ENCODE results near the gene SRSF1.

SRSF1 gene

DNA sequence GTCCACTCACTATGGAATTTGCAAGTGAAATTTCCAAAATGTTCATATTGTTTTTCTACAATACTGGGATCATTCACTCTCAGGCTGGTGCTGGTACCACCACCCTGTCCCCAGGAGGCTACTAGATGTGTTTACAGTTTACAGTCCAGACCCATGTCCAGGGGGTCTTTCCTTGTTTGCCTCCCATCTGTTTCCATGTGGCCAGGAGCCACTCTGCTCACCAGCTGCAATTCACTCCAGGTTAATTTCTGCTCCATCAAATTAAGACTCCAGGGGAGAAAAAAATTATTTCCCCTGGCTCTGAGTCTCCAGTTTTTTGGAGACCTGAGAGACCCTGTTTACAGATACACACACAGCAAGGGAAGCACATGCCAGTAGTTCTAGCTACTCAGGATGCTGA is 12.5 kb upstream of the SRSF1 start:
- no peak for DNase-seq
- Histone ChIP-seq H3K4me3 (ENCODE audit: insufficient read depth, low read depth, low read length, poor library complexity, severe bottlenecking) (no peak overlapping the region), H3K9me3 (ENCODE audit: control insufficient read depth, low read length) (no peaks in the 10 kb centered on the region), H3K27ac (ENCODE audit: insufficient read depth, low read length, poor library complexity, severe bottlenecking) (no peak overlapping the region), H3K36me3 (ENCODE audit: control insufficient read depth, insufficient read depth, low read length) (no peaks in the 10 kb centered on the region), H3K27me3 (replicated peaks; ENCODE audit: control insufficient read depth, insufficient read depth, low read length, poor library complexity, severe bottlenecking) (no peaks in the 10 kb centered on the region), H3K4me1 (ENCODE audit: control insufficient read depth, insufficient read depth, low read length, poor library complexity, severe bottlenecking) (no peaks in the 10 kb centered on the region)

DNA sequence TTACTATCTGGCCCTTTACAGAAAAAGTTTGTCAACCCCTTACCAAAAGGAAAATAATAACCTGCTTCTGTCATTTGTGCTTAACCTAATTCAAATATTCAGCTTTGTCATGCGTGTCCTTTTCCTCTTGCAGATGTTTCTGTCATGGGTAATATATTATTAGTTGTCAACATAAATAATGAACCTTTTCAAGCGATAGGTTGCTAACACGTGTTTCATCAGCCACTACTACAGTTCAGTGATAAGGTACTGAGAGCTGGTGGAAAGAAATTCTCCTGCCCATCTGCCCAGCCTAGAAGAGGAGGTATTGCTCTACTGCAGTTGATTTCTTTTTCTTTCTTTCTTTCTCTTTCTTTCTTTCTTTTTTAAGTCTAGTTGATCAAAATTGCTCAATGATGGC is 12.0 kb upstream of the SRSF1 start:
- no peak overlapping the region for H3K4me3 ChIP-seq (ENCODE audit: insufficient read depth, low read depth, low read length, poor library complexity, severe bottlenecking)
- H3K36me3 ChIP-seq (ENCODE audit: control insufficient read depth, insufficient read depth, low read length) = no peaks in the 10 kb centered on the region
- no peak for DNase-seq
- no peaks in the 10 kb centered on the region for H3K9me3 ChIP-seq (ENCODE audit: control insufficient read depth, low read length)
- no peaks in the 10 kb centered on the region for H3K27me3 ChIP-seq (replicated peaks; ENCODE audit: control insufficient read depth, insufficient read depth, low read length, poor library complexity, severe bottlenecking)
- no peaks in the 10 kb centered on the region for H3K4me1 ChIP-seq (ENCODE audit: control insufficient read depth, insufficient read depth, low read length, poor library complexity, severe bottlenecking)
- no peak overlapping the region for H3K27ac ChIP-seq (ENCODE audit: insufficient read depth, low read length, poor library complexity, severe bottlenecking)

DNA sequence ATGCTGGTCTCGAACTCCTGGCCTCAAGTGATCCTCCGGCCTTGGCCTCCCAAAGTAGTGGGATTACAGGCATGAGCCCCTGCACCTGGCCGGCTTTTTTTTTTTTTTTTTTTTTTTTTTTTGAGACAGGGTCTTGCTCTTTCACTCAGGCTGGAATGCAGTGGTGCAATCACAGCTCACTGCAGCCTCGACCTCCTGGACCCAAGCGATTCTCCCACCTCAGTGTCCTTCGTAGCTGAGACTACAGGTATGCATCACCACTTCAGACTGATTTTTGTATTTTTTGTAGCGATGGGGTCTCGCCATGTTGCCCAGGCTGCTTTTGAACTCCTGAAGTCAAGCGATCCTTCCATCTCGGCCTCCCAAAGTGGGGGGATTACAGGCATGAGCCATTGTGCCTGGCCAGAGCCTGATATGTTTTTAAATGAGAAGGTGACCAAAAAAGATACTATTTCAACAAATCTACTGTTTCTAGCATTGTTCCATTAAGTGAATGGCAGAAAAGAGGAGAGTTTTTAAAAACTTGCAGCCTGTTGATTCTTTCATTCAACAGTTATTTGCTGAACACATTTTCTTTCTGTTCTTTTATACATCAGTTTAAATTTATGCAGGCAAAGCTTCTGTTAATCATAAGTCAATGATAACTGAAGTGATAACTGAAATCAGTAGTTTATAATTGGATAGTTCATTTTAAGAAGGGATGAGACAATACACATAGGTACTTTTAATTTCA is 3.2 kb upstream of the SRSF1 start:
- Histone ChIP-seq H3K4me3 (ENCODE audit: insufficient read depth, low read depth, low read length, poor library complexity, severe bottlenecking) (no peak overlapping the region), H3K4me1 (ENCODE audit: control insufficient read depth, insufficient read depth, low read length, poor library complexity, severe bottlenecking) (peaks cover 14% of the 10 kb centered on the region), H3K9me3 (ENCODE audit: control insufficient read depth, low read length) (no peaks in the 10 kb centered on the region), H3K27ac (ENCODE audit: insufficient read depth, low read length, poor library complexity, severe bottlenecking) (no peak overlapping the region), H3K36me3 (ENCODE audit: control insufficient read depth, insufficient read depth, low read length) (peaks cover 7% of the 10 kb centered on the region), H3K27me3 (replicated peaks; ENCODE audit: control insufficient read depth, insufficient read depth, low read length, poor library complexity, severe bottlenecking) (no peaks in the 10 kb centered on the region)
- DNase-seq = no peak

DNA sequence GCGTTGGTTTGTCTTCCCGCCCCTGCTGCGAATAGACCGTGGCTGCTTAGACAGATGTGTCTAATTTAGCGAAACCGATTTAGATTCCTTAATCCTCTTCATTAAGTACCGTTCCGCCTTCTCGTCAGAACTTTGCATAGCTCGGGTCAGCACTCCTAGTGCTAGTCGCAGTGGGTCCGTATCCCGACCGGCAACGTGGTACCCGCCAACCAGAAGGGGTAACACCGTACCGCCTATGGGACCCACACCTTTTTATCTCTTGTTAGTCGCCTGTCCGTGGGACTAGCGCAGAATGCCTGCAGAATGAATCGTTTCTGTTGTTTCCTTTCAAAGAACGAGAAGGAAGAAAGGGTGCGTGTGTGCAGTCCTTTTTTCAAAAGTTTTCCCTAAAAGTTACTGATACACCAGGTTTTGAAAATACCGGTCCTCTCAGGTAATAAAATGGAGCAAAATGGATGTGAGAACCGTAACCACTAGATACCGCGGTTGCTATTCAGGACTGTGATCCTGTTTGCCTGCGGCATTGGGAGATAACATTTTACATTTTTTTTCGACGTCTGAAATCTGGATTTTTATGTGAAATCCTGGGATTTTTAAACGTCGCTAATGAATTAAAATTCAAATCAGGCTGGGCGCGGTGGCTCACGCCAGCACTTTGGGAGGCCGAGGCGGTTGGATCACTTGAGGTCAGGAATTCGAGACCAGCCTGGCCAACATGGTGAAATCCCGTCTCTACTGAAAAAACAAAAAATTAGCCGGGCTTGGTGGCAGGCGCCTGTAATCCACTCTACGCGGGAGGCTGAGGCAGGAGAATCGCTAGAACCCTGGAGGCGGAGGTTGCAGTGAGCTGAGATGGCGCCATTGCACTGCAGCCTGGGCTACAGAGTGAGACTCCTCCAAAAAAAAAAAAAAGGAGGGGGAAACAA is 998 bp upstream of the SRSF1 start:
- DNase-seq = no peak
- Histone ChIP-seq H3K27me3 (replicated peaks; ENCODE audit: control insufficient read depth, insufficient read depth, low read length, poor library complexity, severe bottlenecking) (no peaks in the 10 kb centered on the region), H3K9me3 (ENCODE audit: control insufficient read depth, low read length) (no peaks in the 10 kb centered on the region), H3K36me3 (ENCODE audit: control insufficient read depth, insufficient read depth, low read length) (peaks cover 29% of the 10 kb centered on the region), H3K4me1 (ENCODE audit: control insufficient read depth, insufficient read depth, low read length, poor library complexity, severe bottlenecking) (peaks cover 23% of the 10 kb centered on the region), H3K27ac (ENCODE audit: insufficient read depth, low read length, poor library complexity, severe bottlenecking) (peak overlapping the region; percentile 98), H3K4me3 (ENCODE audit: insufficient read depth, low read depth, low read length, poor library complexity, severe bottlenecking) (peak overlapping the region; percentile 99)

DNA sequence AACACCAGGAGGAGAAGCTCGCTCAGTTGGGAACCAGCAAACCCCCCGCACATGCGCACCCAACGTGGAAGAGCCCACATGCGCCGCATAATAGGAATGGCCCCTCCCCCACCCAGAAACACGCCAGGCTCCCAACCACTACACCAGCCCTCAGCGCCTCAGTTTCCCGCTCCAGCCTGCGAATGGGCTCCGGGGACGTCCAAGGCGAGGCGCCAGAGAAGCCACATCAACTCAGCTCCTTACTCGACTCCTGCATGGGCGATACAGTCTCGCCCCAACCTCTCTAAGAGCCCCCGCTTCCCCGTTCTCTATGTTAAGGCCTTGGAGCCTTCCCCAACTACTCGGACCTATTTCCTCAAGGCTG is 504 bp downstream of the SRSF1 start:
- H3K27ac ChIP-seq (ENCODE audit: insufficient read depth, low read length, poor library complexity, severe bottlenecking) = peak overlapping the region; percentile 98
- no peak for DNase-seq
- H3K36me3 ChIP-seq (ENCODE audit: control insufficient read depth, insufficient read depth, low read length) = peaks cover 37% of the 10 kb centered on the region
- peaks cover 23% of the 10 kb centered on the region for H3K4me1 ChIP-seq (ENCODE audit: control insufficient read depth, insufficient read depth, low read length, poor library complexity, severe bottlenecking)
- peak overlapping the region; percentile 99 for H3K4me3 ChIP-seq (ENCODE audit: insufficient read depth, low read depth, low read length, poor library complexity, severe bottlenecking)
- H3K9me3 ChIP-seq (ENCODE audit: control insufficient read depth, low read length) = no peaks in the 10 kb centered on the region
- no peaks in the 10 kb centered on the region for H3K27me3 ChIP-seq (replicated peaks; ENCODE audit: control insufficient read depth, insufficient read depth, low read length, poor library complexity, severe bottlenecking)

DNA sequence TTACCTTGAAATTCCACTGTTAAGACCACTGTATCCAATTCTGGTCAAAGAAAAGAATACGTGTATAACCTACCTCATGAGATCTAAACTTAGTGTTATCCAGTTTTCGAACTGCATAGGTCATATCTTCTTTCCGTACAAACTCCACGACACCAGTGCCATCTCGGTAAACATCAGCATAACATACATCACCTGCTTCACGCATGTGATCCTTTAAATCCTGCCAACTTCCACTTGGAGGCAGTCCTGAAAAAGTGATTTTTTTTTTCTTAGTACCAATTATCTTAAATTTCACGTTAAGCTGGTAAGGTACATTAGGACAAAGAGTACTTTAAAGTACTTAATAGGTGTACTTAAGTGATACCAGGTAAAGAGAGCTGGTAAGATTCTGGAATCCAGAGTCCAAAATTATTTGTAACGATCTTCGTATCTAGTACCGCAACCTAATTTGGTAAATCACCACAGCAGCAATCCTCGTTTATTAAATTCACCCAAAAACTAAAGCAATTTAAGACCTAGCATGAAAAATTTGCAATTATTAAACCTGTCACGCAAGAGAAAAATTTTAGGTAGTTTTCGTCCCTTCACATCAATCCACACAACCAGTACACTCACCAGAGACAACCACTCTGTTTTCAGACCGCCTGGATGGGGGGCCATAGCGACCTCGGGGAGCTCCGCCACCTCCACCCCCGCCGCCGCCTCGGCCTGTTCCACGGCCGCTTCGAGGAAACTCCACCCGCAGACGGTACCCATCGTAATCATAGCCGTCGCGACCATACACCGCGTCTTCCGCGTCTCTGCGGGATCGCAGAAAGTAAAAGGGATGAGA is 1.1 kb downstream of the SRSF1 start:
- peaks cover 23% of the 10 kb centered on the region for H3K4me1 ChIP-seq (ENCODE audit: control insufficient read depth, insufficient read depth, low read length, poor library complexity, severe bottlenecking)
- H3K27me3 ChIP-seq (replicated peaks; ENCODE audit: control insufficient read depth, insufficient read depth, low read length, poor library complexity, severe bottlenecking) = no peaks in the 10 kb centered on the region
- peak overlapping the region; percentile 98 for H3K27ac ChIP-seq (ENCODE audit: insufficient read depth, low read length, poor library complexity, severe bottlenecking)
- peak; percentile 16 to 48 (median 24) for DNase-seq
- peak overlapping the region; percentile 99 for H3K4me3 ChIP-seq (ENCODE audit: insufficient read depth, low read depth, low read length, poor library complexity, severe bottlenecking)
- peaks cover 37% of the 10 kb centered on the region for H3K36me3 ChIP-seq (ENCODE audit: control insufficient read depth, insufficient read depth, low read length)
- no peaks in the 10 kb centered on the region for H3K9me3 ChIP-seq (ENCODE audit: control insufficient read depth, low read length)

DNA sequence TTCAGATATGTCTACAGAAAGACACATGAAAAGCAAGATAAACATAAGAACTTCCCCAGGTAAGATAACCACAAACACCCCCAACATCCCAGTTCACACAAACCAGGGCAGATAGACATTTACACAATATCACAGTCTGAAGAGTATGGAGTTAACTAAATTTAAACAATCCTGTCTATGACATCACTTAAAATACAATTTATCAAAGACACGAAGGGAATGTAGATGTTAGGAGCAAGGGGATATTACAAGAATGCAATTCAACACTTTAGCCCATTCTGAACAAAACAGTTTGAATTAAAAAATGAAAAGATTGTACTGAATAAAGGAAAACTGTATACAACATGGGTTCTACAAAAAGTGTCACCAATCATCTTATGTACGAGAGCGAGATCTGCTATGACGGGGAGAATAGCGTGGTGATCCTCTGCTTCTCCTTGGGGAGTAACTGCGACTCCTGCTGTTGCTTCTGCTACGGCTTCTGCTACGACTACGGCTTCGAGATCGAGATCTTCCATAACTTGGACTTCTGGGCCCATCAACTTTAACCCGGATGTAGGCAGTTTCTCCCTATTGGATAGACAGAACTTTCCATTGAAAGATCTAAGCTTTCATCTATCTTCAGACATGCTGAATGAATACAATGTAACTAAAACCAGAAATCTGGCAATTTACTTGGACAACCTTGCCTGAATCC is 1.9 kb downstream of the SRSF1 start:
- Histone ChIP-seq H3K4me3 (ENCODE audit: insufficient read depth, low read depth, low read length, poor library complexity, severe bottlenecking) (peak overlapping the region; percentile 99), H3K4me1 (ENCODE audit: control insufficient read depth, insufficient read depth, low read length, poor library complexity, severe bottlenecking) (peaks cover 23% of the 10 kb centered on the region), H3K27ac (ENCODE audit: insufficient read depth, low read length, poor library complexity, severe bottlenecking) (peak overlapping the region; percentile 98), H3K27me3 (replicated peaks; ENCODE audit: control insufficient read depth, insufficient read depth, low read length, poor library complexity, severe bottlenecking) (no peaks in the 10 kb centered on the region), H3K36me3 (ENCODE audit: control insufficient read depth, insufficient read depth, low read length) (peaks cover 37% of the 10 kb centered on the region), H3K9me3 (ENCODE audit: control insufficient read depth, low read length) (no peaks in the 10 kb centered on the region)
- no peak for DNase-seq

DNA sequence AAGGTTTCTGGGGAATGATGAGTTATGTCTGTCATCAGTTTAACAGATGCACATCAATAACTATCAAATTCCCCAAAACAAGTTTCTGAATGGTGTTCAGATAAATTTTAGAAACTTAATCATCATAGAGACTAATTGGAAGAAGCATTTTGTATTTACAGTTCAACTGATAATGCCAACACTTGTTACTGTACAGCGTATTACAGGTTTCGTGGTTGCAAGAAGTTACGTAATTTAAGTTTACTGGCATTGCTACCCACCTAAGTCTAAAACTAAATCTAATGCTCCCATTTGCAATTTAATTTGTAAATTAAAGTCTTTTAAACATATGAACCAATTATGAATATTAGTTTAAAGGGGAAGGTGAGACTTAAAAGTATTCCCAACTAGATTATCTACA is 3.0 kb downstream of the SRSF1 start:
- Histone ChIP-seq H3K4me3 (ENCODE audit: insufficient read depth, low read depth, low read length, poor library complexity, severe bottlenecking) (no peak overlapping the region), H3K9me3 (ENCODE audit: control insufficient read depth, low read length) (no peaks in the 10 kb centered on the region), H3K27me3 (replicated peaks; ENCODE audit: control insufficient read depth, insufficient read depth, low read length, poor library complexity, severe bottlenecking) (no peaks in the 10 kb centered on the region), H3K4me1 (ENCODE audit: control insufficient read depth, insufficient read depth, low read length, poor library complexity, severe bottlenecking) (peaks cover 23% of the 10 kb centered on the region), H3K36me3 (ENCODE audit: control insufficient read depth, insufficient read depth, low read length) (peaks cover 37% of the 10 kb centered on the region), H3K27ac (ENCODE audit: insufficient read depth, low read length, poor library complexity, severe bottlenecking) (no peak overlapping the region)
- no peak for DNase-seq

DNA sequence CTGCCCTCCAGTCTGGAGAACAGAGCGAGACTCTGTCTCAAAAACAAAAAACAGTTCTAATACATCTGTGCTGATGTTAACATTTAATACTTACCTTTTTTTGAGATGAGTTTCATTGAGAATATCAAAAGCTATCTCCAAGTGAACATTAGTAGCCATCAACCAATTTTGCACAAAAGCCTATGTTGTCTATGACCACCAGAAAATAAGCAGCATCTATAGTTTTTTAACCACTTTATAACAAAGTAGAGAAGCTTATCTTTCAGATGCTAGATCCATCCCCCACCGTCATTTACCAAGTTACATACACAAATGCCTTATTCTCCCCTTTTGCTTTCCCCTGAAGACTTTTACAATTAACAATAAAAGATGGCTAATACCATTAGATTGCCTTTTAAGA is 4.1 kb downstream of the SRSF1 start:
- H3K27me3 ChIP-seq (replicated peaks; ENCODE audit: control insufficient read depth, insufficient read depth, low read length, poor library complexity, severe bottlenecking) = no peaks in the 10 kb centered on the region
- DNase-seq = no peak
- H3K4me1 ChIP-seq (ENCODE audit: control insufficient read depth, insufficient read depth, low read length, poor library complexity, severe bottlenecking) = peaks cover 22% of the 10 kb centered on the region
- no peak overlapping the region for H3K4me3 ChIP-seq (ENCODE audit: insufficient read depth, low read depth, low read length, poor library complexity, severe bottlenecking)
- H3K9me3 ChIP-seq (ENCODE audit: control insufficient read depth, low read length) = no peaks in the 10 kb centered on the region
- no peak overlapping the region for H3K27ac ChIP-seq (ENCODE audit: insufficient read depth, low read length, poor library complexity, severe bottlenecking)
- H3K36me3 ChIP-seq (ENCODE audit: control insufficient read depth, insufficient read depth, low read length) = peaks cover 37% of the 10 kb centered on the region
